ENCODE measurements around the gene OLFML2A. TPM values are rescaled to one million over a fixed set of nuclear protein-coding genes. Genes with fewer than 3 reads are reported as not detected.

OLFML2A gene
- total RNA-seq, 1 donor from 2014 or later = 0.35 TPM

Other genes with a start within 250 kb of the OLFML2A start
- gene NR6A1, start 5.8 kb upstream of the OLFML2A start, total RNA-seq = 2.4 TPM
- not detected for gene WDR38, start 76.3 kb downstream of the OLFML2A start, total RNA-seq
- gene RPL35, start 84.8 kb downstream of the OLFML2A start, total RNA-seq = 386 TPM
- gene ARPC5L, start 85.0 kb downstream of the OLFML2A start, total RNA-seq = 16.4 TPM
- gene GOLGA1, start 163.9 kb downstream of the OLFML2A start, total RNA-seq = 12.6 TPM